HEK293T (cell line): Measurements from ENCODE around the gene ANKRD34C.

Source experiments
- BHLHE40 ChIP-seq: fragments of 450-650 bp; IDR thresholded peaks from 2 replicates; pipeline ENCODE4 v1.6.1; 2016; ENCODE audit warnings: mild to moderate bottlenecking, moderate library complexity, borderline replicate concordance
- FOXK2 ChIP-seq: fragments of 450-650 bp; IDR thresholded peaks from 2 replicates; pipeline ENCODE4 v1.6.1; 2016; ENCODE audit warnings: mild to moderate bottlenecking
- FOXM1 ChIP-seq: fragments of 450-650 bp; IDR thresholded peaks from 2 replicates; pipeline ENCODE4 v1.6.1; 2017; ENCODE audit warnings: mild to moderate bottlenecking, borderline replicate concordance
- SUZ12 ChIP-seq: fragments of 450-650 bp; IDR thresholded peaks from 2 replicates; pipeline ENCODE4 v1.6.1; 2016; ENCODE audit warnings: mild to moderate bottlenecking

DNA sequence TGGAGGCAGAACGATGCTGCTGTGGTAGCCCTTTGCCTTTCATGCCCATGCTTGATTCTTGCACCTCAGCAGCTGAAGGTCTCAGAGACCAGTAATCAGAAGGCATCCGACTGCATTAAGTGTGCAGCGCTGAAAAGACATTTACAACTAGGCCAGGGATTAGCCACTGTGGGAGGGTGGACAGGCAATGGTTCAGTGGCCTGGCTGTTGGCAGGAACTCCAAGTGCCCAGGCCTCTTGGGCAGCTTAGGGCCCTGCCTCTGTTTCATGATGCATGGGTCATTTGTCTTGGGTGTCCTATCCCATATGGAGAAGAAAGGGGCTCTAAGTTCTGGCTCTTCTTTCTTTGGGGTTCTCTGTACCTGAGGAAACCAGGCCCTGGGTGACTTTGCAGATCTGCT lies 39.8 kb downstream of the ANKRD34C start:
- TF ChIP-seq FOXM1 (no peak), SUZ12 (no peak), BHLHE40 (no peak), FOXK2 (no peak)
